Measurements from ENCODE around the gene SLIT3. TPM values are rescaled to one million over a fixed set of nuclear protein-coding genes. Genes with fewer than 3 reads are reported as not detected.

SLIT3 gene
- total RNA-seq, 2 experiments from 2014 or later, result 1.8 to 2.1 TPM

GRCh38 chr5:168908207-168908606 lies 392.7 kb downstream of the SLIT3 start:
- Mint-ChIP-seq H3K4me3 (no peak overlapping the region), H3K9me3 (no peaks in the 10 kb centered on the region), H3K27me3 (peaks cover 11% of the 10 kb centered on the region), H3K27ac (no peak overlapping the region), H3K36me3 (no peaks in the 10 kb centered on the region), H3K4me1 (ENCODE audit: low read depth) (no peaks in the 10 kb centered on the region)
- ChIA-PET CTCF (no interaction called here), POLR2A (no interaction called here)
- DNase-seq, result no peak
- intact Hi-C loops (cut with micrococcal nuclease), result no loop called here

GRCh38 chr5:168903061-168903460 lies 397.9 kb downstream of the SLIT3 start:
- CTCF ChIA-PET, result no interaction called here
- intact Hi-C loops (cut with micrococcal nuclease), result no loop called here
- Mint-ChIP-seq H3K9me3 (no peaks in the 10 kb centered on the region), H3K27ac (no peak overlapping the region), H3K4me3 (no peak overlapping the region), H3K36me3 (no peaks in the 10 kb centered on the region), H3K27me3 (peaks cover 10% of the 10 kb centered on the region), H3K4me1 (ENCODE audit: low read depth) (no peaks in the 10 kb centered on the region)
- POLR2A ChIA-PET, result no interaction called here
- DNase-seq, result no peak

- intact Hi-C loops (cut with micrococcal nuclease), result no loop called here
- Mint-ChIP-seq H3K27me3 (peaks cover 14% of the 10 kb centered on the region), H3K27ac (no peak overlapping the region), H3K36me3 (no peaks in the 10 kb centered on the region), H3K4me1 (ENCODE audit: low read depth) (no peaks in the 10 kb centered on the region), H3K9me3 (no peaks in the 10 kb centered on the region), H3K4me3 (no peak overlapping the region)
- ChIA-PET POLR2A (no interaction called here), CTCF (no interaction called here)
- no peak for DNase-seq
Observed at GRCh38 chr5:168899673-168900072, 401.3 kb downstream of the SLIT3 start.

GRCh38 chr5:168899264-168899663 lies 401.7 kb downstream of the SLIT3 start:
- Mint-ChIP-seq H3K4me1 (ENCODE audit: low read depth) (no peaks in the 10 kb centered on the region), H3K36me3 (no peaks in the 10 kb centered on the region), H3K4me3 (no peak overlapping the region), H3K27me3 (peaks cover 14% of the 10 kb centered on the region), H3K9me3 (no peaks in the 10 kb centered on the region), H3K27ac (no peak overlapping the region)
- intact Hi-C loops (cut with micrococcal nuclease), result no loop called here
- CTCF ChIA-PET, result no interaction called here
- POLR2A ChIA-PET, result no interaction called here
- no peak for DNase-seq

- no peaks in the 10 kb centered on the region for H3K36me3 Mint-ChIP-seq
- H3K27ac Mint-ChIP-seq, result no peak overlapping the region
- POLR2A ChIA-PET, result no interaction called here
- peaks cover 14% of the 10 kb centered on the region for H3K27me3 Mint-ChIP-seq
- intact Hi-C loops (cut with micrococcal nuclease), result no loop called here
- H3K9me3 Mint-ChIP-seq, result no peaks in the 10 kb centered on the region
- no peaks in the 10 kb centered on the region for H3K4me1 Mint-ChIP-seq (ENCODE audit: low read depth)
- DNase-seq, result no peak
- CTCF ChIA-PET, result no interaction called here
- H3K4me3 Mint-ChIP-seq, result no peak overlapping the region
Observed at GRCh38 chr5:168898247-168898911, 402.6 kb downstream of the SLIT3 start.

- Mint-ChIP-seq H3K4me1 (ENCODE audit: low read depth) (no peaks in the 10 kb centered on the region), H3K9me3 (no peaks in the 10 kb centered on the region), H3K4me3 (no peak overlapping the region), H3K27ac (no peak overlapping the region), H3K36me3 (no peaks in the 10 kb centered on the region), H3K27me3 (peaks cover 17% of the 10 kb centered on the region)
- ChIA-PET POLR2A (no interaction called here), CTCF (no interaction called here)
- DNase-seq, result no peak
- intact Hi-C loops (cut with micrococcal nuclease), result no loop called here
Observed at GRCh38 chr5:168897387-168898122, 403.4 kb downstream of the SLIT3 start.

- intact Hi-C loops (cut with micrococcal nuclease), result no loop called here
- Mint-ChIP-seq H3K36me3 (no peaks in the 10 kb centered on the region), H3K9me3 (no peaks in the 10 kb centered on the region), H3K27me3 (peaks cover 15% of the 10 kb centered on the region), H3K27ac (no peak overlapping the region), H3K4me3 (no peak overlapping the region), H3K4me1 (ENCODE audit: low read depth) (no peaks in the 10 kb centered on the region)
- no peak for DNase-seq
- ChIA-PET CTCF (no interaction called here), POLR2A (no interaction called here)
Observed at GRCh38 chr5:168895295-168896071, 405.5 kb downstream of the SLIT3 start.

- intact Hi-C loops (cut with micrococcal nuclease), result no loop called here
Observed at GRCh38 chr5:168893283-168893682, 407.7 kb downstream of the SLIT3 start.

GRCh38 chr5:168892618-168893186 lies 408.2 kb downstream of the SLIT3 start:
- Mint-ChIP-seq H3K27me3 (peaks cover 15% of the 10 kb centered on the region), H3K27ac (no peak overlapping the region), H3K4me3 (no peak overlapping the region), H3K9me3 (no peaks in the 10 kb centered on the region), H3K4me1 (ENCODE audit: low read depth) (no peaks in the 10 kb centered on the region), H3K36me3 (no peaks in the 10 kb centered on the region)
- no peak for DNase-seq
- POLR2A ChIA-PET, result no interaction called here
- CTCF ChIA-PET, result no interaction called here
- intact Hi-C loops (cut with micrococcal nuclease), result no loop called here

More at GRCh38 chr5:168893283-168893682, 407.7 kb downstream of the SLIT3 start:
- Mint-ChIP-seq H3K4me1 (ENCODE audit: low read depth) (no peaks in the 10 kb centered on the region), H3K27me3 (peaks cover 15% of the 10 kb centered on the region), H3K4me3 (no peak overlapping the region), H3K27ac (no peak overlapping the region), H3K9me3 (no peaks in the 10 kb centered on the region), H3K36me3 (no peaks in the 10 kb centered on the region)
- ChIA-PET POLR2A (no interaction called here), CTCF (no interaction called here)
- no peak for DNase-seq

- no peaks in the 10 kb centered on the region for H3K9me3 Mint-ChIP-seq
- DNase-seq, result no peak
- CTCF ChIA-PET, result no interaction called here
- H3K27ac Mint-ChIP-seq, result no peak overlapping the region
- no peaks in the 10 kb centered on the region for H3K36me3 Mint-ChIP-seq
- intact Hi-C loops (cut with micrococcal nuclease), result no loop called here
- H3K4me1 Mint-ChIP-seq (ENCODE audit: low read depth), result no peaks in the 10 kb centered on the region
- peaks cover 12% of the 10 kb centered on the region for H3K27me3 Mint-ChIP-seq
- POLR2A ChIA-PET, result no interaction called here
- H3K4me3 Mint-ChIP-seq, result no peak overlapping the region
Observed at GRCh38 chr5:168890816-168891812, 409.8 kb downstream of the SLIT3 start.

- ChIA-PET POLR2A (no interaction called here), CTCF (no interaction called here)
- H3K9me3 Mint-ChIP-seq, result no peaks in the 10 kb centered on the region
- DNase-seq, result no peak
- H3K27ac Mint-ChIP-seq, result no peak overlapping the region
- H3K4me3 Mint-ChIP-seq, result no peak overlapping the region
- H3K36me3 Mint-ChIP-seq, result no peaks in the 10 kb centered on the region
- H3K4me1 Mint-ChIP-seq (ENCODE audit: low read depth), result no peaks in the 10 kb centered on the region
- intact Hi-C loops (cut with micrococcal nuclease), result no loop called here
- peaks cover 5% of the 10 kb centered on the region for H3K27me3 Mint-ChIP-seq
Observed at GRCh38 chr5:168889039-168889438, 411.9 kb downstream of the SLIT3 start.

- intact Hi-C loops (cut with micrococcal nuclease), result no loop called here
Observed at GRCh38 chr5:168887931-168888330, 413.0 kb downstream of the SLIT3 start.

More at GRCh38 chr5:168887931-168888330, 413.0 kb downstream of the SLIT3 start:
- Mint-ChIP-seq H3K27me3 (peaks cover 5% of the 10 kb centered on the region), H3K36me3 (no peaks in the 10 kb centered on the region), H3K9me3 (no peaks in the 10 kb centered on the region), H3K27ac (no peak overlapping the region), H3K4me3 (no peak overlapping the region), H3K4me1 (ENCODE audit: low read depth) (no peaks in the 10 kb centered on the region)
- CTCF ChIA-PET, result no interaction called here
- POLR2A ChIA-PET, result no interaction called here
- no peak for DNase-seq

All from activated CD4-positive, alpha-beta memory T cell treated with anti-CD3 and anti-CD28 coated beads for 36 hours (primary cell).